ENCODE results near the gene OR1S2. TPM values are rescaled to one million over a fixed set of nuclear protein-coding genes. Genes with fewer than 3 reads are reported as not detected.
"Not testable (repeated sequence)": the region's sequence is repeated elsewhere in the genome, so short reads cannot be mapped to it uniquely, and the experiment has no call there.

OR1S2 gene, protein sequence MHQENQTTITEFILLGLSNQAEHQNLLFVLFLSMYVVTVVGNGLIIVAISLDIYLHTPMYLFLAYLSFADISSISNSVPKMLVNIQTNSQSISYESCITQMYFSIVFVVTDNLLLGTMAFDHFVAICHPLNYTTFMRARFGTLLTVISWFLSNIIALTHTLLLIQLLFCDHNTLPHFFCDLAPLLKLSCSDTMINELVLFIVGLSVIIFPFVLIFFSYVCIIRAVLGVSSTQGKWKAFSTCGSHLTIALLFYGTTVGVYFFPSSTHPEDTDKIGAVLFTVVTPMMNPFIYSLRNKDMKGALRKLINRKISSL
- not detected in 2 replicates for total RNA-seq (ENCODE audit: low replicate concordance)
- long read RNA-seq: 0 reads

DNA sequence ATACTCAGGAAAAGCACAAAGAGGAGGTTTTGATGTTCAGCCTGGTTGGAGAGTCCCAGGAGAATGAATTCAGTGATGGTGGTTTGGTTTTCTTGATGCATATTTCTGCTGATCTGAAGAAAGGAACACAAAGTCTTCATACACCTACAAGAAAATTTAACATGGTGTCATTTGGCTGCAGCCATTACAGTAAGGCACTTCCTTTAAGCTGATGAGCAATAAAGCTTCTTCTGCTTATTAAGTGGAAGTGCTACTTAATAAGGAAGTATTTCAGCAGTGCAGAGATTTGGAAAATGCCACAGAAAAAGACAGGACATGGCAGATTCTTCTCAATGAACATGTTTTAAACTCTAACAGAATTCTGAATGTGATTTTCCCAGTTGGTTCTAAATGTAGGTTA is at the start of gene OR1S2:
TSS of gene OR1S2 (minus strand) at position 101 of the 400 bp plus-strand sequence. CDS start at position 101, 0 bp downstream.
- DNase-seq (ENCODE audit: extremely low spot score, unreplicated experiment): no peak
- H3K27me3 Mint-ChIP-seq: no peaks in the 10 kb centered on the region
- TF ChIP-seq, protein P1, sequence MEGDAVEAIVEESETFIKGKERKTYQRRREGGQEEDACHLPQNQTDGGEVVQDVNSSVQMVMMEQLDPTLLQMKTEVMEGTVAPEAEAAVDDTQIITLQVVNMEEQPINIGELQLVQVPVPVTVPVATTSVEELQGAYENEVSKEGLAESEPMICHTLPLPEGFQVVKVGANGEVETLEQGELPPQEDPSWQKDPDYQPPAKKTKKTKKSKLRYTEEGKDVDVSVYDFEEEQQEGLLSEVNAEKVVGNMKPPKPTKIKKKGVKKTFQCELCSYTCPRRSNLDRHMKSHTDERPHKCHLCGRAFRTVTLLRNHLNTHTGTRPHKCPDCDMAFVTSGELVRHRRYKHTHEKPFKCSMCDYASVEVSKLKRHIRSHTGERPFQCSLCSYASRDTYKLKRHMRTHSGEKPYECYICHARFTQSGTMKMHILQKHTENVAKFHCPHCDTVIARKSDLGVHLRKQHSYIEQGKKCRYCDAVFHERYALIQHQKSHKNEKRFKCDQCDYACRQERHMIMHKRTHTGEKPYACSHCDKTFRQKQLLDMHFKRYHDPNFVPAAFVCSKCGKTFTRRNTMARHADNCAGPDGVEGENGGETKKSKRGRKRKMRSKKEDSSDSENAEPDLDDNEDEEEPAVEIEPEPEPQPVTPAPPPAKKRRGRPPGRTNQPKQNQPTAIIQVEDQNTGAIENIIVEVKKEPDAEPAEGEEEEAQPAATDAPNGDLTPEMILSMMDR (conservative IDR thresholded peaks at IDR 0.05): no peak
- no peaks in the 10 kb centered on the region for H3K9me3 Mint-ChIP-seq
- no peak within 1 kb of the TSS for H3K4me3 Mint-ChIP-seq
- H3K4me1 Mint-ChIP-seq (ENCODE audit: unreplicated experiment): no peaks in the 10 kb centered on the region
- H3K36me3 Mint-ChIP-seq: no peaks in the 10 kb centered on the region
- H3K27ac Mint-ChIP-seq: no peak within 1 kb of the TSS

DNA sequence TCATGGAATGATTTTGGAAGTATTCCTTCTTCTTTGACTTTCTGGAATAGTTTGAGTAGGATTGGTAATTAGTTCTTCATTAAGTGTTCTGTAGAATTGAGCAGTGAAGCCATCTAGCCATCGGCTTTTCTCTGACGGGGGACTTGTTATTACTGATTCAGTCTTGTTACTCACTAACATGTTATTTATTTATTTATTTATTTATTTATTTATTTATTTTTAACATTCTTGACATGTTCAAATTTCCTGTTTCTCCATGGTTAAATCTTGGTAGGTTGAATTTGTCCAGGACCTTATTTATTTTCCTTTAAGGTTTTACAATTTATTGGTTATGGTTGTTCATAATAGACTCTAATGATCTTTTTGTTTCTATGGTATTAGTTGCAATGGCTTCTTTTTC is 40.0 kb upstream of the OR1S2 start:
- H3K27me3 Mint-ChIP-seq: no peaks in the 10 kb centered on the region
- no peak overlapping the region for H3K4me3 Mint-ChIP-seq
- TF ChIP-seq, protein P1 (conservative IDR thresholded peaks at IDR 0.05): no peak
- DNase-seq (ENCODE audit: extremely low spot score, unreplicated experiment): no peak
- H3K27ac Mint-ChIP-seq: no peak overlapping the region
- no peaks in the 10 kb centered on the region for H3K4me1 Mint-ChIP-seq (ENCODE audit: unreplicated experiment)
- no peaks in the 10 kb centered on the region for H3K36me3 Mint-ChIP-seq
- H3K9me3 Mint-ChIP-seq: peaks cover 4% of the 10 kb centered on the region

DNA sequence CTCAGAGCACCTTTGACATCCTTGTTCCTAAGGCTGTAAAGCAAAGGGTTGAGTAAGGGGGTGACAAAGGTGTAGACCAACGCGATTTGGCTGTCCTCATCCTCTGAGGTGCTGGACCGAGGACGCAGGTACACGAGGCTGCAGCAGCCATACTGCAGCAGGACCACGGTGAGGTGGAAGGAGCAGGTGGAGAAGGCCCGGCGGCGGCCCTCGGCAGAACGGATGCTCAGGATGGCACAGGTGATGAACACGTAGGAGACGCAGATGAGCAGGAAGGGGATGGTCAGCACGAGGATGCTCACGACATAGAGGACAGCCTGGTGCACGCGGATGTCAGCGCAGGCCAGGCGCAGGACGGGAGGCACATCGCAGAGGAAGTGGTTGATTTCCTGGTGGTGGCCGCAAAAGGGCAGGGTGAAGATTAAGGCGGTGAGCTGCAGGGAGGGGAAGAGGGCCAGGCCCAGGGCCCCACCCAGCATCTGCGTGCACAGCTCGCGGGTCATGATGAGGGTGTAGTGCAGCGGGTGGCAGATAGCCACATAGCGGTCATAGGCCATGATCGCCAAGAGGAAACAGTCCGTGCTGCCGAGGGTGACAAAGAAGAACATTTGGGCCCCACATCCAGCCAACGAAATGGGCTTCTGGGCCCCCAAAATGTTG is 24.1 kb upstream of the OR1S2 start:
- H3K27me3 Mint-ChIP-seq: no peaks in the 10 kb centered on the region

DNA sequence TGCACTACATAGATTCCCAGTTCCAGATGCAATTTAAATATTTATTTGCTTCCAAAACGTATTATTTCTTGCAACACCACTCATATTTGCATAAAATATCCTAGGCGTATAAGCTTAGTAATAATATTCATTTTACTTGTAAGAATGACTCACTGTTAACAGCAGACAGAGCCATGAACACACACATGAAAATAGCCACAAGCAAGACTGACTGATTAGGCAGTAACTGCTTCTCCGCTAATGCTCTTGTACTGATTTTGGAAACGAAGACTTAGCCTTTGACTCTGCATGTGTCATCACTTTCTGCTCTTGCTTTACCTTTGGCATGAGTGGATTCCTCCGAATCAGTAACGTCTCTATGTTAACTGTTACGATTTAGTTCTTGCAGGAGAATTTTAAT is 18.8 kb upstream of the OR1S2 start:
- H3K9me3 Mint-ChIP-seq: no peaks in the 10 kb centered on the region
- H3K27ac Mint-ChIP-seq: no peak overlapping the region
- DNase-seq (ENCODE audit: extremely low spot score, unreplicated experiment): no peak
- no peaks in the 10 kb centered on the region for H3K4me1 Mint-ChIP-seq (ENCODE audit: unreplicated experiment)
- H3K27me3 Mint-ChIP-seq: no peaks in the 10 kb centered on the region
- TF ChIP-seq, protein P1 (conservative IDR thresholded peaks at IDR 0.05): no peak
- H3K36me3 Mint-ChIP-seq: no peaks in the 10 kb centered on the region
- no peak overlapping the region for H3K4me3 Mint-ChIP-seq

More for the DNA sequence above, 24.1 kb upstream of the OR1S2 start:
- no peak overlapping the region for H3K4me3 Mint-ChIP-seq
- no peak for DNase-seq (ENCODE audit: extremely low spot score, unreplicated experiment)
- H3K4me1 Mint-ChIP-seq (ENCODE audit: unreplicated experiment): no peaks in the 10 kb centered on the region
- TF ChIP-seq, protein P1 (conservative IDR thresholded peaks at IDR 0.05): no peak
- no peaks in the 10 kb centered on the region for H3K9me3 Mint-ChIP-seq
- H3K27ac Mint-ChIP-seq: no peak overlapping the region
- no peaks in the 10 kb centered on the region for H3K36me3 Mint-ChIP-seq

DNA sequence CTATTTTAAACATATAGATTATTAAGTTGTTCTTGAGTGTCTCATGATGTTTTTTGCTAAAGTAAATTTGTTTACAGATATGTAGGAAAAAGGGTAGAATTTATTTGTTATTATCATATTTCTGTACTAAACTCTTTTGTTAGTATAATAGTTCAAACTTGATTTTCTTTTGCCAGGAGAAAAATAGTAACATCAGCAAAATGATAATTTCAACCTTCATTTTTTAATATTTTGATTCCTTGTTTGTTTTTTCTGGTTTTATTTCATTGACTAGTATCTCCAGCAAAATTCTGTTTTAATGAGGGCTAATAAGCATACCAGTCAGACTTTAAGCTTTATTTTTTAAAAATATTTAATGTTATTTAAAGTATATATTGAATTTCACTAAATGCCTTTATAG is 12.5 kb upstream of the OR1S2 start:
- TF ChIP-seq, protein P1 (conservative IDR thresholded peaks at IDR 0.05): no peak
- H3K4me1 Mint-ChIP-seq (ENCODE audit: unreplicated experiment): no peaks in the 10 kb centered on the region
- H3K4me3 Mint-ChIP-seq: no peak overlapping the region
- no peaks in the 10 kb centered on the region for H3K9me3 Mint-ChIP-seq
- no peak overlapping the region for H3K27ac Mint-ChIP-seq
- DNase-seq (ENCODE audit: extremely low spot score, unreplicated experiment): no peak
- H3K36me3 Mint-ChIP-seq: no peaks in the 10 kb centered on the region
- no peaks in the 10 kb centered on the region for H3K27me3 Mint-ChIP-seq

DNA sequence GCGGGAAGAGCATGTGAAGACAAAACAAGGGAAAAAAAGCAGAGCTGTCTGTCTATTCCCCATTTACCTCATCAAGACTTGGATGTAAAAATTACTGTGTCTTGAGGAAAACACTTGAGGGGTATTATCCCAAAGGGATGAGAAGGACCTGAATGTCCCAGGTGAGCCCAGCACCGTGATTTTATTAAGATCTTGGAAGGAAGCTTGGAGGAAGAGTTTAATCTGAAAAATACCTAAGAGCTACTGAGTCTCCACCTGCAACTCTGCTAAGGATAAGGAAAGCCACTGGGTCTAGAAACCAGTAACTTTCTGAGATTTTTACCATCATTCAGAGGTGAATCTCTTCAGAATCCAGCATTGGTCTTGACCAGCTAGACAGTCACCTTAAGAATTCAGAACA is 8.5 kb upstream of the OR1S2 start, which contains the start of gene OR1S1:
TSS of gene OR1S1 (plus strand) at position 301 of the 400 bp plus-strand sequence.
- not testable (repeated sequence) for H3K9me3 Mint-ChIP-seq; H3K36me3 Mint-ChIP-seq; H3K27ac Mint-ChIP-seq; H3K27me3 Mint-ChIP-seq; H3K4me1 Mint-ChIP-seq (ENCODE audit: unreplicated experiment); H3K4me3 Mint-ChIP-seq; DNase-seq (ENCODE audit: extremely low spot score, unreplicated experiment)
